Right cardiac atrium (tissue), 5 donors: ENCODE data around the gene WDFY2. TPM values are rescaled to one million over a fixed set of nuclear protein-coding genes. Genes with fewer than 3 reads are reported as not detected.
"Not testable (repeated sequence)": the region's sequence is repeated elsewhere in the genome, so short reads cannot be mapped to it uniquely, and the experiment has no call there.

Experiments
- ATAC-seq, 2 donors: fragments of 200-7000 bp; cut with Tn5 transposase; one replicate each; pipeline versions ENCODE4 v1.8.0 to v1.9.1; 2020; ENCODE audit warnings: moderate library complexity in 2 of 2, mild to moderate bottlenecking in 1 of 2
- DNase-seq, 3 donors: peaks; one replicate each; pipeline ENCODE4 v3.0.0-alpha.2; 2020
- H3K27ac ChIP-seq: one replicate; pipeline ENCODE4 v1.5.1; 2013; ENCODE audit warnings: mild to moderate bottlenecking, low read length, control low read depth, moderate library complexity
- H3K27me3 ChIP-seq: one replicate; pipeline ENCODE4 v1.6.1; 2013; ENCODE audit not compliant: control insufficient read depth, insufficient read depth
- H3K4me1 ChIP-seq: one replicate; pipeline ENCODE4 v1.6.1; 2013; ENCODE audit warnings: low read length; ENCODE audit not compliant: control insufficient read depth, insufficient read depth
- H3K4me3 ChIP-seq: one replicate; pipeline ENCODE4 v1.5.1; 2013; ENCODE audit warnings: low read length, control low read depth
- H3K9me3 ChIP-seq: one replicate; pipeline ENCODE4 v1.6.1; 2013; ENCODE audit warnings: low read length; ENCODE audit not compliant: control insufficient read depth
- WGBS: extraction: QIAGEN DNeasy Blood & Tissue Kit; methylation state at CpG from one replicate; pipeline ENCODE4 v1.1.7; 2013; 5-methylcytosine and 5-hydroxymethylcytosine counted together
- intact Hi-C, 4 donors: fragments of 100-400 bp; cut with DNase I; formaldehyde crosslinking; loops; one replicate each; pipeline versions ENCODE4 v1.11.0 to v1.14.0; 2022 to 2023
- polyA plus RNA-seq: library from polyadenylated mRNA; stranded (reverse); fragments of 200-250 nt; gene quantifications from one replicate; pipeline ENCODE4 v1.2.3, GENCODE V29; 2013
- total RNA-seq, 4 donors: library from RNA; stranded (reverse); fragmentation: NEBNext Ultra II Directional; extraction: Animal tissue kit (Norgen Biotek cat#: 25700); gene quantifications; one replicate each; pipeline ENCODE4 v1.2.1, GENCODE V29; 2021
- donor health status: healthy with polysubstance abuse.
- donor health status: DM: no; HTN: yes; CAD: no.
- donor health status: DM: no; HTN: no; CAD: no.
- donor health status: DM: no; HTN: yes; CAD: no; lungs with severe emphysema.
- donor health status: DM: yes; HTN: yes; CAD: no.

Gene WDFY2
- total and polyA plus RNA-seq, 5 donors: 2.6 to 7.9 (median 5.8) TPM

DNA sequence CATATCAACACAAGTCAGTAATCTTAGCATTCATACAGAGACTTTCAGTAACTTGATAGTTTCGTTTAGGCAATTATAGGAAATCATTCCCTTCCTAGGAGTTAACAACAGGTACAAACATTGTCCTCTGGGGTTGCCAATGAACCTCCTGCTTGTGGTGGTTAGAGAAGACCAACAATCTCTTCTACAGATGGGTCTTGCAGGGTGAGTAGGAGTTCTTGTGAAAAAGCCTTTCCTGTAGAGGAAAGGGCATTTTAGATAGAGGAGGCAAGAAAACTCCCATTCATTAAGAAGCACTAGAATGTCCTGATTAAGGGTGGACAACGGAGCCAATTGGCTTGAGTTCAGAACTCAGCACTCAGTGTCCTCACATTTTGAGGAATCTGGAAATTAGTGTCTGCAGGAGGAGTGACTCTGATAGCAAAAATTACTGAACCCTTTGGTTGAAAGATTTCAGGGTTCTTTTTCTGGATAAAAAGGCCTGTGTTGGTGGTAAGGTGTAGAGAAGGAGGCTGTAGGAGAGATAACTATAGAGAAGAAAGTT, 4.2 kb downstream of the WDFY2 start:
- Histone ChIP-seq H3K4me3 (no peak overlapping the region), H3K4me1 (no peaks in the 10 kb centered on the region), H3K27ac (no peak overlapping the region), H3K9me3 (no peaks in the 10 kb centered on the region), H3K27me3 (no peaks in the 10 kb centered on the region)
- intact Hi-C loops: loop anchor here in 2 of 4 donors (10.0 kb wide), 2 partner anchors 146 to 216 kb away; partner anchors contain the start of gene DHRS12 (in 1 of the 2)
- DNase-seq (no peak), ATAC-seq (no peak)
- 56% methylated on average over 2 of the region's 2 CpGs for WGBS

DNA sequence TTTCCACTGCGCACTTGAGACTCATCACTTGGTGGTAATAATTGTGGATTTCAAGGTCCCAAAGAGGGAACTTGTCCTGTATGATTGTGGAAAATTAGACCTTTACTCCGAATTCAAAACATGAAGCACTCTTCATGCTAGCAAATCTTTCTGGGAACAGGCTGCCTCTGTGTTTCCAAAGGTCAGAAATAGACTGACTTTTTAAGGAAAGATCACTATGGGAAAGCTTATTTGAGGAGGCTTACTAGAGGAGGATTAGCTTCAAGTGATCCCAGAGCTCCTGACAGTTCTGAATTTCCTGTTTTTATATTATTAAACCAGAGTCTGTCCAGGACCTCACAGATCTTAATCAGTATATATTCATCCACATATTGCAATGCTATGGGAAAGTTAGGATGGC, 5.5 kb downstream of the WDFY2 start:
- ATAC-seq: no peak
- no peak overlapping the region for H3K27ac ChIP-seq

GRCh38 chr13:51590231-51590970, 6.1 kb downstream of the WDFY2 start:
- H3K9me3 ChIP-seq: no peaks in the 10 kb centered on the region
- no peak overlapping the region for H3K27ac ChIP-seq
- ATAC-seq: no peak
- 49% methylated on average over 1 of the region's 1 CpG for WGBS
- H3K27me3 ChIP-seq: no peaks in the 10 kb centered on the region
- intact Hi-C loops: loop anchor here in 1 of 4 donors (10.0 kb wide), 1 partner anchor 134 kb away; no protein-coding TSS in a partner anchor
- no peak for DNase-seq
- H3K4me1 ChIP-seq: no peaks in the 10 kb centered on the region
- H3K4me3 ChIP-seq: no peak overlapping the region

More for the DNA sequence above, 5.5 kb downstream of the WDFY2 start:
- Histone ChIP-seq H3K9me3 (no peaks in the 10 kb centered on the region), H3K4me1 (no peaks in the 10 kb centered on the region), H3K4me3 (no peak overlapping the region), H3K27me3 (no peaks in the 10 kb centered on the region)
- 68% methylated on average over 2 of the region's 2 CpGs for WGBS
- DNase-seq: no peak
- intact Hi-C loops: loop anchor here in 3 of 4 donors (10.0 kb wide), 3 partner anchors 135 to 215 kb away; partner anchors contain the start of gene DHRS12 (in 1 of the 3)

GRCh38 chr13:51590971-51591627, 6.8 kb downstream of the WDFY2 start:
- H3K4me1 ChIP-seq: no peaks in the 10 kb centered on the region
- no peaks in the 10 kb centered on the region for H3K9me3 ChIP-seq
- intact Hi-C loops: loop anchor here in 1 of 4 donors (10.0 kb wide), 1 partner anchor 134 kb away; no protein-coding TSS in a partner anchor
- no peaks in the 10 kb centered on the region for H3K27me3 ChIP-seq
- WGBS: 29% methylated on average over 4 of the region's 4 CpGs
- DNase-seq (no peak), ATAC-seq (peak; percentile 92 to 97)
- no peak overlapping the region for H3K4me3 ChIP-seq
- peak overlapping the region; percentile 56 for H3K27ac ChIP-seq

GRCh38 chr13:51591938-51592337, 7.7 kb downstream of the WDFY2 start:
- intact Hi-C loops: loop anchor here in 1 of 4 donors (10.0 kb wide), 1 partner anchor 133 kb away; no protein-coding TSS in a partner anchor
- not testable (repeated sequence) for H3K27ac ChIP-seq, H3K4me1 ChIP-seq, ATAC-seq, H3K27me3 ChIP-seq, DNase-seq, H3K9me3 ChIP-seq, H3K4me3 ChIP-seq
- WGBS: 94% methylated on average over 1 of the region's 1 CpG

GRCh38 chr13:51594432-51594831, 10.2 kb downstream of the WDFY2 start:
- Histone ChIP-seq H3K4me1 (peaks cover 3% of the 10 kb centered on the region), H3K27ac (no peak overlapping the region), H3K4me3 (no peak overlapping the region), H3K27me3 (no peaks in the 10 kb centered on the region), H3K9me3 (no peaks in the 10 kb centered on the region)
- intact Hi-C loops: loop anchor here in 1 of 4 donors (10.0 kb wide), 1 partner anchor 130 kb away; no protein-coding TSS in a partner anchor
- DNase-seq: no peak
- WGBS: 71% methylated on average over 3 of the region's 3 CpGs
- ATAC-seq: no peak

GRCh38 chr13:51595416-51595815, 11.2 kb downstream of the WDFY2 start:
- Histone ChIP-seq H3K4me3 (no peak overlapping the region), H3K4me1 (peaks cover 6% of the 10 kb centered on the region), H3K9me3 (no peaks in the 10 kb centered on the region), H3K27me3 (no peaks in the 10 kb centered on the region), H3K27ac (no peak overlapping the region)
- ATAC-seq (no peak), DNase-seq (no peak)
- 83% methylated on average over 3 of the region's 3 CpGs for WGBS
- intact Hi-C loops: loop anchor here in 1 of 4 donors (10.0 kb wide), 1 partner anchor 129 kb away; no protein-coding TSS in a partner anchor

DNA sequence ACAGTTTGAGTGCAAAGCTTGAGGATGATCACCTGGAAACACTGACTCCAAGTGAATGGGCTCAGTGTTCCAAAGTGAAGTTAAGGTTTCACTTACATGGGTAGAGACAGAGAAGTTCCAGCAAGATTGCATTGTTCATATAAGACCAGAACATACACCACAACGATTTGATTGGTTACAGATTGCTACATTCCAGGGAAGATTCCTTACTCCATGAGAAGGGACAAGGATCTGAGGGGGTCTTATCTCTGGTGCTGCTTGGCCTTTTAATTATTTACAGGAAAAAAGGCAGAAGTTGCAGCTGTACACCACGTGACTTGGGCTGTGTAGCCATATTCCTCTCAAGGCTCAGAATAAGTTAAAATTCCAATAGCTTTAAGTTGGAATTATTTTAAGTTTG, 12.3 kb downstream of the WDFY2 start:
- intact Hi-C loops: loop anchor here in 1 of 4 donors (10.0 kb wide), 1 partner anchor 128 kb away; no protein-coding TSS in a partner anchor
- no peak overlapping the region for H3K27ac ChIP-seq
- no peaks in the 10 kb centered on the region for H3K9me3 ChIP-seq
- no peak for ATAC-seq
- H3K27me3 ChIP-seq: no peaks in the 10 kb centered on the region
- DNase-seq: no peak
- H3K4me3 ChIP-seq: no peak overlapping the region
- 59% methylated on average over 2 of the region's 2 CpGs for WGBS
- peaks cover 10% of the 10 kb centered on the region for H3K4me1 ChIP-seq

- no peak for DNase-seq
- Histone ChIP-seq H3K4me1 (peaks cover 11% of the 10 kb centered on the region), H3K27ac (no peak overlapping the region), H3K4me3 (no peak overlapping the region), H3K27me3 (no peaks in the 10 kb centered on the region), H3K9me3 (no peaks in the 10 kb centered on the region)
- no peak for ATAC-seq
- intact Hi-C loops: loop anchor here in 1 of 4 donors (10.0 kb wide), 1 partner anchor 125 kb away; no protein-coding TSS in a partner anchor
Observed at GRCh38 chr13:51599444-51600176, 15.3 kb downstream of the WDFY2 start.

- ATAC-seq (no peak), DNase-seq (no peak)
- Histone ChIP-seq H3K27me3 (no peaks in the 10 kb centered on the region), H3K4me1 (peaks cover 14% of the 10 kb centered on the region), H3K4me3 (no peak overlapping the region), H3K9me3 (no peaks in the 10 kb centered on the region), H3K27ac (no peak overlapping the region)
- intact Hi-C loops: no loop called here
- WGBS: 97% methylated on average over 3 of the region's 3 CpGs
Observed at GRCh38 chr13:51600703-51601102, 16.4 kb downstream of the WDFY2 start.
